NCI-H524 treated with DMSO at 0.1 percent for 48 hours (cell line): ENCODE results near the gene CIDEA.

Experiments used
- DNase-seq: peaks from one replicate; lab custom pipeline; 2025; lab: John Stamatoyannopoulos, UW

The CIDEA gene

GRCh38 chr18:12321333-12321732, 67.2 kb downstream of the CIDEA start:
- DNase-seq: no peak

- DNase-seq: no peak
These were observed 71.0 kb downstream of the CIDEA start for GRCh38 chr18:12324991-12325725.

- no peak for DNase-seq
These were observed 71.6 kb downstream of the CIDEA start for GRCh38 chr18:12325726-12326245.

GRCh38 chr18:12326711-12327460, 72.7 kb downstream of the CIDEA start:
- no peak for DNase-seq
